ENCODE data around the gene C19orf81.

DNA sequence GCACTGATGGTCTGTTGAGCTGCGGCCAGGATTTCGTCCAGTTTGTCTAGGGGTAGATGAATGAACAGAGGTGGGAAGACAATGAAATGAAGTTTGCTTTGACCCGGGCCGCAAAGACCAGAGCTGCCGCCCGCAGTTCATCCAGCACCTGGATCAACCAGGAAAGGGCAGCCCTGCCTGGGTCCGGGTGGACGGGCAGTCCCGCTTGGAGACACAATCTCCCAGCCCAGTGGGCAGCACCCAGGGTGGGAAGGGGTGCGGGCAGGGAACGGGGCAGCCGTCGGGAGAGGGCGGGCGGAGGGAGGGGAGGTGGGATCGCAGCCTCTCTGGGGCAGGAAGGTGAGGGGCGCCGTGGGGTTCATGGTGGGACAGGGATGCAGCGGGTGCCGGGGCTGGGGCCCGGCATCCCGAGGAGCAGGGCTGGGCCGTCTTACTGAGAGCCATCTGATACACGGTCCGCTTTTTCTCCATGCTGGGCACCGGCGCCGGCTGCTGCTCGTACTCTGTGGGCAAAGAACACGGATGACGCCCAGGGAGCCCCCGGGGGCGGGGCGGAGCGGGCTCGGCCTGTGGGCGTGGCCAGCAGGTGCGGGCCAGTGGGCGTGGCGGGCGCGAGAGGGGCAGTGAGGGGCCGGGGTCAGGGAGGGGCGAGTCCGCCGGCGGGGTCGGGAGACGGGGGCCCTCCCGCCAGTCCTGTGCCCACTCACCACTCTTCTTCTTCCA lies 37.2 kb downstream of the C19orf81 start:
- TF ChIP-seq CTCF (IDR thresholded peaks at IDR 0.05; ENCODE audit: poor library complexity, severe bottlenecking) (no peak), EP300 (conservative IDR thresholded peaks at IDR 0.05; ENCODE audit: poor library complexity, severe bottlenecking) (no peak), RAD21 (conservative IDR thresholded peaks at IDR 0.05) (no peak), REST (IDR thresholded peaks at IDR 0.05; ENCODE audit: borderline replicate concordance) (no peak), MXI1 (conservative IDR thresholded peaks at IDR 0.05; ENCODE audit: poor library complexity, severe bottlenecking) (no peak)
